ENCODE data around the gene KMT2D.

- TF ChIP-seq RAD21 (IDR thresholded peaks at IDR 0.05; ENCODE audit: low read length) (no peak), CTCF (IDR thresholded peaks at IDR 0.05) (no peak), EP300 (IDR thresholded peaks at IDR 0.05; ENCODE audit: borderline replicate concordance in 1 of 2, low read depth in 1 of 2, low read length in 1 of 2) (no peak), MEF2A (IDR thresholded peaks at IDR 0.05; ENCODE audit: borderline replicate concordance, low read depth) (no peak), USF2 (IDR thresholded peaks at IDR 0.05; ENCODE audit: borderline replicate concordance, low read depth, low read length) (no peak), JUND (IDR thresholded peaks at IDR 0.05) (no peak), POLR2AphosphoS5 (IDR thresholded peaks at IDR 0.05; ENCODE audit: low read depth, low read length) (no peak), FOXM1 (IDR thresholded peaks at IDR 0.05; ENCODE audit: low read depth) (no peak), YY1 (IDR thresholded peaks at IDR 0.05; ENCODE audit: low read depth) (no peak), SMC3 (IDR thresholded peaks at IDR 0.05; ENCODE audit: low read depth, low read length) (no peak)
These were observed 28.3 kb upstream of the KMT2D start for GRCh38 chr12:49088932-49089330.

All from SK-N-SH (cell line).